GM06990 (cell line): ENCODE results near the gene PTPRM.

Experiments
- DNase-seq: peaks from one replicate; pipeline ENCODE4 v3.0.0-alpha.2; 2011; ENCODE audit not compliant: insufficient read length; ENCODE audit errors: extremely low read depth
- H3K27me3 ChIP-seq: replicated peaks from 2 replicates; pipeline ENCODE4 v1.6.0; 2011; ENCODE audit warnings: low read length; ENCODE audit not compliant: control insufficient read depth, insufficient read depth
- H3K36me3 ChIP-seq: 2 replicates; pipeline ENCODE4 v1.5.1; 2011; ENCODE audit warnings: low read length; ENCODE audit not compliant: control insufficient read depth, insufficient read depth
- H3K4me3 ChIP-seq: replicated peaks from 2 replicates; pipeline ENCODE4 v1.5.1; 2011; ENCODE audit warnings: low read depth, mild to moderate bottlenecking, control low read depth, low read length
- TF ChIP-seq, protein P1 (sequence below): IDR thresholded peaks from 2 replicates; pipeline ENCODE4 v1.5.1; 2011; ENCODE audit warnings: low read length, control low read depth, mild to moderate bottlenecking, inconsistent platforms; ENCODE audit not compliant: insufficient read depth, poor library complexity, severe bottlenecking

The PTPRM gene

GRCh38 chr18:8030201-8030600 lies 463.1 kb downstream of the PTPRM start:
- no peak for DNase-seq

GRCh38 chr18:8031496-8031895 lies 464.4 kb downstream of the PTPRM start:
- H3K4me3 ChIP-seq: no peak overlapping the region
- DNase-seq: no peak
- H3K27me3 ChIP-seq: no peaks in the 10 kb centered on the region
- TF ChIP-seq, protein P1, sequence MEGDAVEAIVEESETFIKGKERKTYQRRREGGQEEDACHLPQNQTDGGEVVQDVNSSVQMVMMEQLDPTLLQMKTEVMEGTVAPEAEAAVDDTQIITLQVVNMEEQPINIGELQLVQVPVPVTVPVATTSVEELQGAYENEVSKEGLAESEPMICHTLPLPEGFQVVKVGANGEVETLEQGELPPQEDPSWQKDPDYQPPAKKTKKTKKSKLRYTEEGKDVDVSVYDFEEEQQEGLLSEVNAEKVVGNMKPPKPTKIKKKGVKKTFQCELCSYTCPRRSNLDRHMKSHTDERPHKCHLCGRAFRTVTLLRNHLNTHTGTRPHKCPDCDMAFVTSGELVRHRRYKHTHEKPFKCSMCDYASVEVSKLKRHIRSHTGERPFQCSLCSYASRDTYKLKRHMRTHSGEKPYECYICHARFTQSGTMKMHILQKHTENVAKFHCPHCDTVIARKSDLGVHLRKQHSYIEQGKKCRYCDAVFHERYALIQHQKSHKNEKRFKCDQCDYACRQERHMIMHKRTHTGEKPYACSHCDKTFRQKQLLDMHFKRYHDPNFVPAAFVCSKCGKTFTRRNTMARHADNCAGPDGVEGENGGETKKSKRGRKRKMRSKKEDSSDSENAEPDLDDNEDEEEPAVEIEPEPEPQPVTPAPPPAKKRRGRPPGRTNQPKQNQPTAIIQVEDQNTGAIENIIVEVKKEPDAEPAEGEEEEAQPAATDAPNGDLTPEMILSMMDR: no peak
- H3K36me3 ChIP-seq: no peaks in the 10 kb centered on the region

More at GRCh38 chr18:8030201-8030600, 463.1 kb downstream of the PTPRM start:
- Histone ChIP-seq H3K36me3 (no peaks in the 10 kb centered on the region), H3K27me3 (no peaks in the 10 kb centered on the region), H3K4me3 (no peak overlapping the region)
- TF ChIP-seq, protein P1: no peak

GRCh38 chr18:8034674-8035073 lies 467.6 kb downstream of the PTPRM start:
- H3K27me3 ChIP-seq: no peaks in the 10 kb centered on the region
- no peak for DNase-seq
- TF ChIP-seq, protein P1: no peak
- no peaks in the 10 kb centered on the region for H3K36me3 ChIP-seq
- H3K4me3 ChIP-seq: no peak overlapping the region

DNA sequence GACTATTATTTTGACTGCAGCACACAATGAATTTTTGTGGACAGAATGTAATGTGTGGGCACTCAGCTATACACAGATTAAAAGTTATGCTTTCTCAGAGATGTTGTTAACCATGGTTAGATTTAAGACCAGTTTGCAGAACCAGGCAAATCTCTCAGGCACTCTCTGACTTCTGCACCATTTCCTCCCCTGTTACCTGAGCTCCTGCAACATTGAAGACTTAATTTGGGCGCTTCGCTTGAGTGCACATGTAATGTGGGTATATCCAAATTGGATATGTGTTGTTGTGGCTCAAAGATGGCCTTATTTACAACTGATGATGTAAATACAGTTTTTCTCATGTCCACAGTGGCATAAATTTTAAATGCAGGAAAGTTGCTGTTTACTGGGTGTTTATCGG lies 469.4 kb downstream of the PTPRM start:
- TF ChIP-seq, protein P1: no peak
- no peak overlapping the region for H3K4me3 ChIP-seq
- no peaks in the 10 kb centered on the region for H3K36me3 ChIP-seq
- H3K27me3 ChIP-seq: no peaks in the 10 kb centered on the region
- no peak for DNase-seq

GRCh38 chr18:8037296-8037695 lies 470.2 kb downstream of the PTPRM start:
- Histone ChIP-seq H3K4me3 (no peak overlapping the region), H3K27me3 (no peaks in the 10 kb centered on the region), H3K36me3 (no peaks in the 10 kb centered on the region)
- TF ChIP-seq, protein P1: no peak
- no peak for DNase-seq

GRCh38 chr18:8040021-8040420 lies 472.9 kb downstream of the PTPRM start:
- H3K27me3 ChIP-seq: no peaks in the 10 kb centered on the region
- no peak for DNase-seq
- TF ChIP-seq, protein P1: no peak
- no peaks in the 10 kb centered on the region for H3K36me3 ChIP-seq
- no peak overlapping the region for H3K4me3 ChIP-seq
